Measurements from ENCODE around the gene OSBPL6. TPM values are rescaled to one million over a fixed set of nuclear protein-coding genes. Genes with fewer than 3 reads are reported as not detected.

Gene OSBPL6
- total RNA-seq, 6 experiments from 2014 or later: 2.4 to 7.5 (median 3.3) TPM

DNA sequence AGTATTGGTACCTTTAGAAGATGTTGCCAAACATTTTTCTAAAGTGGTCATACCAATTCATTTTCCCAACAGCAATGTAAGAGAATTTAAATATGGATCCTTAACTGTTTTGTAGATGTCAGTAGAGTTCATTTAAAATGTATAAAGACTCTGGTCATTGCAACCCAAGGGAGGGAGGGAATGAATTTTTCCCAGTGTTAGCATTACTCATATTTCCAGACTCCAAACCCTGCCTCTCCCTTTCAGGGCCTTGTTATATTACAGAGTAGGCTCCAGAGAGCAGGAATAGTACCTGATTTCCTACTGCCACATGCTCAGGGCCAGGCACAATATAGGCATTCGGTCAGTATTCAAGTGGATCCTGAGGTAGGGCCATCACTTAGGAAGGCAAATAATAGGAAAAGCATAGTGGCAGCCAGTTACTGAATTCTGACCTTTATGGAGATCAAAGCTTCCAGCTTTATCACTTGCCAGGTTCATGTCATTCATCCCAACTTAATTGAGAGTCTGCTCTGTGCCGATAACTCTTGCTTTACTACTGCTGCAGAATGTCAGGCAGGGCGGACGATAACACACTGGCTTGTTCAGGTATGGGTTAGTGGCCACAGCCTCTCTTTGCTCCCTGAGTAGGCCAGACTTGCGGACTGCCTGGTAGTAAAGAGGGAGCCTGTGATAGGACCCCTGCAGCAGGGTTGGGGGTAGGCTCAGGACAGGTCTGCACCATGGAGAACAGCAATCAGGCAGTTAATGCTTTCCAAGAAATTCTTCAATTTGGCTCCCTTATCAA lies 75.3 kb downstream of the OSBPL6 start:
- H3K4me3 Mint-ChIP-seq: no peak overlapping the region
- H3K9me3 Mint-ChIP-seq: no peaks in the 10 kb centered on the region
- peaks cover 6% of the 10 kb centered on the region for H3K4me1 Mint-ChIP-seq (ENCODE audit: low read depth)
- no peak for DNase-seq
- TF ChIP-seq, protein P1, sequence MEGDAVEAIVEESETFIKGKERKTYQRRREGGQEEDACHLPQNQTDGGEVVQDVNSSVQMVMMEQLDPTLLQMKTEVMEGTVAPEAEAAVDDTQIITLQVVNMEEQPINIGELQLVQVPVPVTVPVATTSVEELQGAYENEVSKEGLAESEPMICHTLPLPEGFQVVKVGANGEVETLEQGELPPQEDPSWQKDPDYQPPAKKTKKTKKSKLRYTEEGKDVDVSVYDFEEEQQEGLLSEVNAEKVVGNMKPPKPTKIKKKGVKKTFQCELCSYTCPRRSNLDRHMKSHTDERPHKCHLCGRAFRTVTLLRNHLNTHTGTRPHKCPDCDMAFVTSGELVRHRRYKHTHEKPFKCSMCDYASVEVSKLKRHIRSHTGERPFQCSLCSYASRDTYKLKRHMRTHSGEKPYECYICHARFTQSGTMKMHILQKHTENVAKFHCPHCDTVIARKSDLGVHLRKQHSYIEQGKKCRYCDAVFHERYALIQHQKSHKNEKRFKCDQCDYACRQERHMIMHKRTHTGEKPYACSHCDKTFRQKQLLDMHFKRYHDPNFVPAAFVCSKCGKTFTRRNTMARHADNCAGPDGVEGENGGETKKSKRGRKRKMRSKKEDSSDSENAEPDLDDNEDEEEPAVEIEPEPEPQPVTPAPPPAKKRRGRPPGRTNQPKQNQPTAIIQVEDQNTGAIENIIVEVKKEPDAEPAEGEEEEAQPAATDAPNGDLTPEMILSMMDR (IDR thresholded peaks at IDR 0.05): no peak
- no peak overlapping the region for H3K27ac Mint-ChIP-seq
- no peaks in the 10 kb centered on the region for H3K27me3 Mint-ChIP-seq (ENCODE audit: insufficient read depth)
- no peaks in the 10 kb centered on the region for H3K36me3 Mint-ChIP-seq (ENCODE audit: low read depth)

DNA sequence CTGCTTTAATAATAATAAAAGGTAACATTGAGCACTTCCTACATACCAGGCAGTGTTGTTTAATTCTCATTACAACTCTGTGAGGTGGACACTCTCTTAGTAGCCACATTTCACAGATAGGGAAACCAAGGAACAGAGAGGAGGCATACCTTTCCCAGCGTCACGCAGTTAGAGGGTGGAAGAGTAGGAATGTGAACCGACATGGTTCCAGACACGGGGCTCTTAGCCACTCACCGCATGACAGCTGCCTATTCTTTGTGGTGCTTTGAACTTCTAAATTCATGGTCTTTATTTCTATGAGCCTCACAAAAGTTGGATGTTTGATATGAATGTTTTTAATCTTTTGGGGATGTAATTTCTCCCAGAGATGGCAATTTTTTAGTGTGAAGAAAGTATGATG lies 76.0 kb downstream of the OSBPL6 start:
- H3K4me1 Mint-ChIP-seq (ENCODE audit: low read depth): peaks cover 6% of the 10 kb centered on the region
- H3K36me3 Mint-ChIP-seq (ENCODE audit: low read depth): no peaks in the 10 kb centered on the region
- H3K9me3 Mint-ChIP-seq: no peaks in the 10 kb centered on the region
- no peaks in the 10 kb centered on the region for H3K27me3 Mint-ChIP-seq (ENCODE audit: insufficient read depth)
- TF ChIP-seq, protein P1 (IDR thresholded peaks at IDR 0.05): no peak
- DNase-seq: no peak
- H3K27ac Mint-ChIP-seq: no peak overlapping the region
- no peak overlapping the region for H3K4me3 Mint-ChIP-seq

DNA sequence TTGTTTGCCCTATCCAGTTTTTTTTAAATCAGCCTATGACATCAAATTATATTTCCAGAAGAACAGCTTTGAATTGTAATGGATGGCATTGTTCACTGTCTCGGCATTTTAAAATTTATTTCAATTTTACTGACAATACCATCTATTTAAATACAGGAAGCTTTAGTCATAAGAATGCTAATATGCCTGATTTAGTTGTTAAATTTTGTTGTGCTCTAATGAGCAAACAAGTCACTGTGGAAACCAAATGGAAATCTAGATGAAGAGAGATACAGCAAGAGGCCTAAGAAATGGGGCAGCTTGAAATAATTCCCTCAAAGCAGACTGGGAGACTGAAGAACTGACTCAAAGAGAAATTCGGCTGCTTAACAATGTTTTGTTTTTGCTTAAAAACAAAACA lies 76.8 kb downstream of the OSBPL6 start:
- H3K4me1 Mint-ChIP-seq (ENCODE audit: low read depth): peaks cover under 1% of the 10 kb centered on the region
- TF ChIP-seq, protein P1 (IDR thresholded peaks at IDR 0.05): no peak
- no peaks in the 10 kb centered on the region for H3K36me3 Mint-ChIP-seq (ENCODE audit: low read depth)
- H3K4me3 Mint-ChIP-seq: no peak overlapping the region
- peaks cover 3% of the 10 kb centered on the region; the same call in 1 of the 2 replicates for H3K27me3 Mint-ChIP-seq (ENCODE audit: insufficient read depth)
- no peaks in the 10 kb centered on the region for H3K9me3 Mint-ChIP-seq
- H3K27ac Mint-ChIP-seq: no peak overlapping the region
- DNase-seq: no peak

DNA sequence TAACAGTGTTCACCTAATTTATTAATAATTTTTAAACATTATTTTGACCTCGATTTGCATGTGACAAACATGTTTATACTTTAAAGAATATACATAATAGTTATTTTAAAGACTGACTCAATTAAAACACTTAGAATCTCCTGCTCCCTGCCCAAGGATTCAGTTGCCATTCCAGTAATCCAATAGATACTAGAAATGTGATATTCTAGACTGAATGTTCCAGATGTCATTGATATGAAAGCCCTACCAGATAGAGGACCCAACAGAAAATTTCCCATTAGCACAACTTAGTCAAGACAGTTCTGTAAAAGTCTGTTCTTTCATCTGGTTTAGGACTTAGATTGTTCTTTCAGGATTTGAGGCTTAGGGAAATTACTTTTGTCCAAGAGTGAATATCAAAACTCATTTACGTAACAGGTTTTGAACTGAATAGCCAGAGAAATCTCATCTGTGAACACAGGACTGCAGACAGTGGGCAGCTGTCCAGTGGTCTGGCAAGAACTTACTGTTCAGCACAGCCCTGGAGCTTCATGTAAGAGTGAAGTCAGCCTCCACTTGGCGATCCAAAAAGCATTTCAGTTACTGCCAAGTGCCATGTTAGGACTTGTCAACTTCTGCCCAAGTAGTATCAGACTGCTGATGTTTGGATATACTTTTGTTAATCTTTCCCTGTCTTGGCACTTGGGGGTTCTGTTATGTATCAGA lies 77.5 kb downstream of the OSBPL6 start:
- Mint-ChIP-seq H3K4me3 (no peak overlapping the region), H3K27me3 (ENCODE audit: insufficient read depth) (peaks cover 3% of the 10 kb centered on the region; the same call in 1 of the 2 replicates), H3K9me3 (no peaks in the 10 kb centered on the region), H3K36me3 (ENCODE audit: low read depth) (no peaks in the 10 kb centered on the region), H3K27ac (no peak overlapping the region), H3K4me1 (ENCODE audit: low read depth) (peaks cover 3% of the 10 kb centered on the region; the same call in 1 of the 2 replicates)
- TF ChIP-seq, protein P1 (IDR thresholded peaks at IDR 0.05): no peak
- no peak for DNase-seq

DNA sequence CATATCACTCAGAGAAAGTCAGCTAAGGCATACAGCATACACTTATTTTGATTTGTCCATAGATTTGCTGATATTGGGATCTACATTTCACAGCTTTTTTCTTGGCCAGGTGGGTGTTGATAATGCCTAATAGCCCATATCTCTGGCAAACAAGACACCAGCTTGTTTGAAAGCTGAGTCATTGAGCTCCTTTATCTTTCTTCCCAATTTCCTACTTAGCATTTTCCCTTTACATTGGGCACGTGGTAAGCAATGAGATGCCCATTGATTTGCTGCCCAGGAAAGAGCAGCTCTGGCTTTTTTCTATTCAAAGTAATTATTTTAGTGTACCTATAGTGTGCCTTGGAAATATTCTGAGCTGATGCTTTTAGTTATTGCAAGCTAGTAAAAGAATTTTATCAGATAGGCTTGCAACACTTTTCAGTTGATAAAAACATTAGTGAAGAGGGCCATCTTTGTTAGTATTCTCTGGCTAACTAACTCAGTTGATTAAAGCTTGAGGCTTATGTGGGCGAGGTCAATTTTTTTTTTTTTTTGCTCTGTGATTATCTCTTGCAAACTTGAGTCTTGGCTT lies 79.6 kb downstream of the OSBPL6 start:
- Mint-ChIP-seq H3K9me3 (no peaks in the 10 kb centered on the region), H3K4me3 (no peak overlapping the region), H3K27me3 (ENCODE audit: insufficient read depth) (peaks cover 3% of the 10 kb centered on the region; the same call in 1 of the 2 replicates), H3K4me1 (ENCODE audit: low read depth) (peaks cover 24% of the 10 kb centered on the region), H3K36me3 (ENCODE audit: low read depth) (no peaks in the 10 kb centered on the region), H3K27ac (no peak overlapping the region)
- TF ChIP-seq, protein P1 (IDR thresholded peaks at IDR 0.05): no peak
- no peak for DNase-seq
